Thyroid gland (tissue), 4 donors: ENCODE results near the gene KCNB1.
"Not testable (repeated sequence)": the region's sequence is repeated elsewhere in the genome, so short reads cannot be mapped to it uniquely, and the experiment has no call there.

Experiments
- POLR2A ChIP-seq, 2 donors: fragments of 450-650 bp; IDR thresholded peaks; one replicate each; pipeline ENCODE4 v1.6.1; 2017; ENCODE audit warnings: antibody characterized with exemption in 2 of 2, mild to moderate bottlenecking in 2 of 2, moderate library complexity in 1 of 2
- TF ChIP-seq, protein P1 (sequence below), 6 experiments: fragments of 200-600 bp in 3 of 6; fragments of 450-650 bp in 3 of 6; sonication (generic) in 3 of 6; IDR thresholded peaks; one replicate each; pipeline ENCODE4 v1.5.1; 2016 to 2019; ENCODE audit warnings: antibody characterized with exemption in 6 of 6, mild to moderate bottlenecking in 2 of 6, inconsistent platforms in 1 of 6, moderate library complexity in 1 of 6

DNA sequence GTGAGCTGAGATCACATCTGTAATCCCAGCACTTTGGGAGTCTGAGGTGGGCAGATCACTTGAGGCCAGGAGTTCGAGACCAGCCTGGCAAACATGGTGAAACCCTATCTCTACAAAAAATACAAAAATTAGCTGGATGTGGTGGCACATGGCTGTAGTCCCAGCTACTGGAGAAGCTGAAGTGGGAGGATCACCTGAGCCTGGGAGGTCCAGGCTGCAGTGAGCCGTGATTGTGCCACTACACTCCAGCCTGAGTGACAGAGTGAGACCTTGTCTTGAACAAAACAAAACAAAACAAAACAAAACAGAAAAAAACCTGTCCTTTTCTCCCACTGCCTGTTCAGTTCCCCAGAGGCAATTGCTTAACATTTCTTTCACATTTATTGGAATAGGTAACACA lies 168.4 kb downstream of the KCNB1 start:
- TF ChIP-seq, protein P1, sequence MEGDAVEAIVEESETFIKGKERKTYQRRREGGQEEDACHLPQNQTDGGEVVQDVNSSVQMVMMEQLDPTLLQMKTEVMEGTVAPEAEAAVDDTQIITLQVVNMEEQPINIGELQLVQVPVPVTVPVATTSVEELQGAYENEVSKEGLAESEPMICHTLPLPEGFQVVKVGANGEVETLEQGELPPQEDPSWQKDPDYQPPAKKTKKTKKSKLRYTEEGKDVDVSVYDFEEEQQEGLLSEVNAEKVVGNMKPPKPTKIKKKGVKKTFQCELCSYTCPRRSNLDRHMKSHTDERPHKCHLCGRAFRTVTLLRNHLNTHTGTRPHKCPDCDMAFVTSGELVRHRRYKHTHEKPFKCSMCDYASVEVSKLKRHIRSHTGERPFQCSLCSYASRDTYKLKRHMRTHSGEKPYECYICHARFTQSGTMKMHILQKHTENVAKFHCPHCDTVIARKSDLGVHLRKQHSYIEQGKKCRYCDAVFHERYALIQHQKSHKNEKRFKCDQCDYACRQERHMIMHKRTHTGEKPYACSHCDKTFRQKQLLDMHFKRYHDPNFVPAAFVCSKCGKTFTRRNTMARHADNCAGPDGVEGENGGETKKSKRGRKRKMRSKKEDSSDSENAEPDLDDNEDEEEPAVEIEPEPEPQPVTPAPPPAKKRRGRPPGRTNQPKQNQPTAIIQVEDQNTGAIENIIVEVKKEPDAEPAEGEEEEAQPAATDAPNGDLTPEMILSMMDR (IDR thresholded peaks at IDR 0.05) = not testable (repeated sequence)
- not testable (repeated sequence) for TF ChIP-seq POLR2A (IDR thresholded peaks at IDR 0.05)
